ENCODE data around the gene PPP4R2.

DNA sequence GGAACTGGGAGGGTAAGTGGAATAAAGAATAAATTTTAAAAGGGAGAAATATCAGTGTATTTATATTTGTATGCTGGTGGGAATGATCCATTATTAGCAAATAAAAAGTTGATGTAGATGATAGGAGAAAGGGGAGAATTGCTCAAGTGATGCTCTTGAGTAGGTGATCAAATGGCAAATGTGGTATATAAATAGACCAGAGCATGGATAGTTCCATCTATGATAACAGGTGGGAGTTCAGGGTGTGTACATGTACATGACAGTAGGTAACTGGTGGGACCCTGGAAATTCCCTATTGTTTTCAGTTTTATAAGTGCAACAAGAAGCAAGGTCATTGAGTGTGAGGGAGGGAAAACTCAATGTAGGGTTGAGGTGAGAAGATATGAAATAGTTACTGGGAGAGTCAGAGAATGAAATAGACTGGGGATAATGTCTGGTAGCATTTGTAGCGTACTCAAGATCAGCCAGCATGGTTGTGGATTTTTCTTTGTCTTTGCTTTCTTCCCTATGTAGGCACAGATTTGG lies 33.5 kb downstream of the PPP4R2 start:
- TF ChIP-seq CTCF (IDR thresholded peaks at IDR 0.05; ENCODE audit: poor library complexity) (no peak), EZH2phosphoT487 (IDR thresholded peaks at IDR 0.05; ENCODE audit: low read depth, severe bottlenecking, unreplicated experiment) (no peak)

Data from hepatocyte (in vitro differentiated cells).